Gastroesophageal sphincter (tissue), 4 donors: Measurements from ENCODE around the gene POLR2H. TPM values are rescaled to one million over a fixed set of nuclear protein-coding genes. Genes with fewer than 3 reads are reported as not detected.
A peak's percentile ranks its signal among the peaks of the same experiment; 100 is the strongest.

ENCODE experiments used
- ATAC-seq: fragments of 150-250 bp; one replicate; pipeline ENCODE4 v1.9.1; 2016; ENCODE audit warnings: mild to moderate bottlenecking, moderate library complexity
- H3K27ac ChIP-seq, 4 donors: fragments of 200-600 bp; sonication (generic) in 3 of 4; 1 replicate in 3 of 4; 2 replicates in 1 of 4; pipeline ENCODE4 v1.5.1; 2016 to 2019
- H3K27me3 ChIP-seq: fragments of 200-600 bp; sonication (generic); one replicate; pipeline ENCODE4 v1.5.1; 2019
- H3K36me3 ChIP-seq, 2 donors: fragments of 200-600 bp; sonication (generic); one replicate each; pipeline ENCODE4 v1.5.1; 2019; ENCODE audit warnings: control low read depth in 1 of 2
- H3K4me1 ChIP-seq, 3 donors: fragments of 200-600 bp; sonication (generic); 1 replicate in 2 of 3; 2 replicates in 1 of 3; pipeline ENCODE4 v1.5.1; 2016 to 2019; ENCODE audit warnings: control low read depth in 2 of 3
- H3K4me3 ChIP-seq, 2 donors: fragments of 200-600 bp; sonication (generic); one replicate each; pipeline ENCODE4 v1.5.1; 2019; ENCODE audit warnings: mild to moderate bottlenecking in 1 of 2, moderate library complexity in 1 of 2
- H3K9me3 ChIP-seq, 3 donors: fragments of 200-600 bp; sonication (generic); one replicate each; pipeline ENCODE4 v1.5.1; 2017 to 2019; ENCODE audit warnings: control low read depth in 2 of 3
- EP300 ChIP-seq: sonication (generic); formaldehyde crosslinking; IDR thresholded peaks from one replicate; pipeline ENCODE4 v1.6.1; 2017; ENCODE audit warnings: antibody characterized with exemption, mild to moderate bottlenecking
- POLR2A ChIP-seq, 2 donors: fragments of 450-650 bp; IDR thresholded peaks; one replicate each; pipeline ENCODE4 v1.6.1; 2017; ENCODE audit warnings: antibody characterized with exemption in 2 of 2, mild to moderate bottlenecking in 2 of 2, moderate library complexity in 1 of 2
- POLR2AphosphoS5 ChIP-seq: sonication (generic); formaldehyde crosslinking; IDR thresholded peaks from one replicate; pipeline ENCODE4 v1.6.1; 2017; ENCODE audit warnings: antibody characterized with exemption
- WGBS, 2 donors: methylation state at CpG; one replicate each; pipeline ENCODE4 v1.1.5; 2018; ENCODE audit warnings: low coverage in 1 of 2; 5-methylcytosine and 5-hydroxymethylcytosine counted together
- total RNA-seq, 4 donors: library from RNA; depleted of rRNA; stranded (reverse); fragments of >200 nt; gene quantifications; one replicate each; pipeline ENCODE4 v1.1.0, GENCODE V29; 2016
- TF ChIP-seq, protein P1 (sequence below), 4 experiments: fragments of 200-600 bp in 2 of 4; fragments of 450-650 bp in 2 of 4; sonication (generic) in 1 of 4; IDR thresholded peaks; one replicate each; pipeline ENCODE4 v1.5.1; 2017 to 2019; ENCODE audit warnings: antibody characterized with exemption in 4 of 4, mild to moderate bottlenecking in 2 of 4, moderate library complexity in 2 of 4

POLR2H gene
- total RNA-seq, 4 donors from 2014 or later, result 32.8 to 54.1 (median 40.9) TPM

DNA sequence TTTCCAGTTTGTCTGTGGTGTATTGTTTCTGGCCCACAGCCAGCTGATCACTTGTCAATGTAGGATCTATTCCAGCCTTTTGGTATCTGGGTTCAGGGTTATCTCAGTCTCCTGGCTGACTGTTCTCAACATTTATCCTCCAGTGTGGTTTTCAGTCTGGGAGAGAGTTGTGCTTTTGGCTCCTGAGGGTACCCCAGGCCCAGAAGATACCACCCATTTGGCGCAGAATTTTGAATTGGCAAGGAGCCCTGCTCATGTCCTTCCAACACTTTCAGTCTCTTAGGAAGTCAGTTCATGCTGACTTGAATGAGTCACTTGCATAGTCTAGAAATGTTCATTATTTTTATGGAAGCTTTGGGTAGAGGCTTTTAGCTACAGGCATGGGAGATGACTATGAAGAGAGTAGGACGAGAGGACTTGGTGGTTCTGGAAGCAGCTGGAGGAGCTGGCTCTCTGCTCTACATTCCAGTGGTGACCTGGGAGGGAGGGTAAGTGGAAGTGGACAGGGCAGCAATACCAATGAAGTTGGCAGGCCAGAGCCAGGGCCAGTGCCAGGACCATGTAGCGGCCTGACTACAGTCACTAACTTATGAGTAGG is 7.2 kb downstream of the POLR2H start:
- ATAC-seq, result no peak
- peak overlapping the region in 3 of 4 donors; percentile 9 to 41 (median 20) for H3K27ac ChIP-seq
- WGBS, 2 donors, result 38 to 48% methylated on average over 2 of the region's 3 CpGs
- TF ChIP-seq, protein P1, sequence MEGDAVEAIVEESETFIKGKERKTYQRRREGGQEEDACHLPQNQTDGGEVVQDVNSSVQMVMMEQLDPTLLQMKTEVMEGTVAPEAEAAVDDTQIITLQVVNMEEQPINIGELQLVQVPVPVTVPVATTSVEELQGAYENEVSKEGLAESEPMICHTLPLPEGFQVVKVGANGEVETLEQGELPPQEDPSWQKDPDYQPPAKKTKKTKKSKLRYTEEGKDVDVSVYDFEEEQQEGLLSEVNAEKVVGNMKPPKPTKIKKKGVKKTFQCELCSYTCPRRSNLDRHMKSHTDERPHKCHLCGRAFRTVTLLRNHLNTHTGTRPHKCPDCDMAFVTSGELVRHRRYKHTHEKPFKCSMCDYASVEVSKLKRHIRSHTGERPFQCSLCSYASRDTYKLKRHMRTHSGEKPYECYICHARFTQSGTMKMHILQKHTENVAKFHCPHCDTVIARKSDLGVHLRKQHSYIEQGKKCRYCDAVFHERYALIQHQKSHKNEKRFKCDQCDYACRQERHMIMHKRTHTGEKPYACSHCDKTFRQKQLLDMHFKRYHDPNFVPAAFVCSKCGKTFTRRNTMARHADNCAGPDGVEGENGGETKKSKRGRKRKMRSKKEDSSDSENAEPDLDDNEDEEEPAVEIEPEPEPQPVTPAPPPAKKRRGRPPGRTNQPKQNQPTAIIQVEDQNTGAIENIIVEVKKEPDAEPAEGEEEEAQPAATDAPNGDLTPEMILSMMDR (IDR thresholded peaks at IDR 0.05), result no peak
- no peak for TF ChIP-seq POLR2AphosphoS5
- no peak for TF ChIP-seq POLR2A (IDR thresholded peaks at IDR 0.05)
- no peak for TF ChIP-seq EP300
- H3K27me3 ChIP-seq, result no peaks in the 10 kb centered on the region
- no peak overlapping the region for H3K4me3 ChIP-seq
- H3K9me3 ChIP-seq, result no peaks in the 10 kb centered on the region
- peaks cover 0 to 46% of the 10 kb centered on the region in 2 donors for H3K36me3 ChIP-seq
- H3K4me1 ChIP-seq, result peaks cover 0 to 47% (median 12%) of the 10 kb centered on the region in 3 donors

DNA sequence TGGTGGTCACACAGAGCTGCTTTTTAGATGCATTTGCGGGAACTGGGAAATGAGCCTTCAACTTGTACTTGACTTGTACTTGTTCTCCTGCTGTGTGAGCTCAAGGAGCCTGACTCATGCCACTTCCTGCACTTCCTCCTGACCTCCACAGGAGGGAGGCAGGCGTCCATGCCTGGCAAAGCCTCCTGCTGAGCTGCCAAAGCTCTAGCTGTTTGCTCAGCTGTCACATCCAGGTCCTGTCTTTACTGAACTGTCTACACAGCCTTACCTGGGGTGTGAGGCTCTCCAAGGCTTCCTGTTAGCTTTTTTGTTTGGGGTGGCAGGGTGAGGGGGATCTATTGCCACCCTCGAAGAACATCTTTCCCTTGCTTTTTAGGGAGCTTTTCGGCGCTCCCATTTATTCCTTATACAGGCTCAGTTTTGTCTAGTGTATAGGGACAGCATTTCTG is 10.1 kb downstream of the POLR2H start:
- Histone ChIP-seq H3K27ac (no peak overlapping the region), H3K36me3 (peaks cover 0 to 31% of the 10 kb centered on the region in 2 donors), H3K4me1 (peaks cover 0 to 30% (median 8%) of the 10 kb centered on the region in 3 donors), H3K4me3 (no peak overlapping the region), H3K9me3 (no peaks in the 10 kb centered on the region), H3K27me3 (peaks cover 7% of the 10 kb centered on the region)
- TF ChIP-seq POLR2AphosphoS5 (peak; percentile 74), EP300 (no peak), POLR2A (IDR thresholded peaks at IDR 0.05) (no peak)
- TF ChIP-seq, protein P1 (IDR thresholded peaks at IDR 0.05), result peak in 3 of 4 experiments; percentile 91 to 94 (median 91)
- peak; percentile 84 for ATAC-seq
- 0 to 41% methylated on average over 1 to 5 of the region's 5 CpGs for WGBS, 2 donors

DNA sequence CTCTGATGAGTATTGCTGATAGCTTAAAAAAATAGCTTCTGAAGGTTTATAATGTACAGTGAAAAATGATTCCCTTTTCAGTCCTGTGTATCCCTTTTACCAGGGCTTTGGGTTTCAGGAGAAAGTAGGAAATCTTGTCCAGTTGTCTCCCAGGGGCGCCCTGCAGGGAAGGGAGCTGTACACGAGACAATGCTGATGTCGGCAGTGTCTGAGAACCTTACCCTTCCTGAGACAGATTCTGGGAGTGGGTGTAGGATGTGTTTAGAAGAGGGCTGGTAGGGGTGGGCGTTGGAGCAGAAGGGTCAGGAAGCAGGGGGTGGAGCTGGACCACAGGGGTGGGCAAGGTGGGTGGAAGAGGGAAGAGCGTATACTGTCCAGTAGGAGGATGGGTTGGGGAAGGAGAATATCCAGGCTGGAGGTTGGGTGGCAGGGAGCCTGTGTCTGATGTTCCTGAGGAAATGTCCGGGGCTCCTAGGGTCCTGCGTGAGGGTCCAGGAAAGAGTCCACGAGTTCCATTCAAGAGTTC is 10.8 kb downstream of the POLR2H start:
- H3K36me3 ChIP-seq, result peaks cover 0 to 24% of the 10 kb centered on the region in 2 donors
- H3K27ac ChIP-seq, result no peak overlapping the region
- H3K27me3 ChIP-seq, result peaks cover 14% of the 10 kb centered on the region
- H3K9me3 ChIP-seq, result no peaks in the 10 kb centered on the region
- no peak for ATAC-seq
- WGBS, 2 donors, result 67% methylated on average over 7 of the region's 8 CpGs; no CpG with 5 or more reads in 1 of the 2 donors
- H3K4me3 ChIP-seq, result no peak overlapping the region
- H3K4me1 ChIP-seq, result peaks cover 0 to 33% (median 8%) of the 10 kb centered on the region in 3 donors
- no peak for TF ChIP-seq EP300
- TF ChIP-seq POLR2A (IDR thresholded peaks at IDR 0.05), result no peak
- no peak for TF ChIP-seq POLR2AphosphoS5
- TF ChIP-seq, protein P1 (IDR thresholded peaks at IDR 0.05), result no peak

DNA sequence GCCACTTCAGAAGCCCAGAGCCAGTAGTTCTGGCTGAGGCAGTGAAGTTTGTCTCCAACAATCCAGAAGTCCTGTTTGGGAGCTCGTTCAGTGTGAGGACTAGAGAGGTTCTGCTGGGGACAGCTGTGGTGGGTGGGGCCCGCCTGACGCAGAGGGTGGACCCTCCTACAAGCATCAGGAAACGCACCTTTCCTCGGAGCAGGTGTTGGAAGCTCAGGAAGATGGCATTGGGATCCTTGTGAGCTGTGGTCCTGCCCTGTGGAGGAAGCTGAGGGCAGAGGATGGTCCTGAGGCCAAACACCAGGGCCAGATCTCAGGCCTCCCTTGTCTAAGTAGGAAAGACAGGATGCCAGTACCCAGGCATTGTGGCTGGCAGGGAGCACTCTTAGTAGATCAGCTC is 11.4 kb downstream of the POLR2H start:
- Histone ChIP-seq H3K27me3 (peaks cover 19% of the 10 kb centered on the region), H3K4me1 (peaks cover 0 to 38% (median 8%) of the 10 kb centered on the region in 3 donors), H3K27ac (no peak overlapping the region), H3K36me3 (peaks cover 0 to 18% of the 10 kb centered on the region in 2 donors), H3K4me3 (no peak overlapping the region), H3K9me3 (no peaks in the 10 kb centered on the region)
- TF ChIP-seq POLR2AphosphoS5 (no peak), POLR2A (IDR thresholded peaks at IDR 0.05) (no peak), EP300 (no peak)
- TF ChIP-seq, protein P1 (IDR thresholded peaks at IDR 0.05), result no peak
- WGBS, 2 donors, result no CpG with 5 or more reads among the region's 5 CpGs
- no peak for ATAC-seq

DNA sequence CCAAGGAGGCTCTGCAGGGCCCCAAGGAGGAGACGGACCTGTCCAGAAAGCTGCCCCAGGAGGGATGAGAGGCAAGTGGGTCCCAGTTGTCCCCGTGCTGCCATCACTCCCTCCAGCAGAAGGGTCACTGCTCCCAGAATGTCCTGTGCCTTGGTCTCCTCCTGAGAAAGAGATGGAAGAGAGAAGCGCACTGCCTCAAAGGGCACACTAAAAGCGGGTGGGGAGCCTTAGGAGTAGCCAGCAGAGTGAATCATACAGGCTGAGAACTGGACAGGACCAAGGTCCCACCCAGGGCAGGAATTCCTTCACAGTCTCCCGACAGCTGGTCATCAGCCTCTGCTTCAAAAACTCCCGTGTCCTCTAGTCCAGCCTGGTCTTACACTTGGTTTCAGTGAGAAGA is 11.9 kb downstream of the POLR2H start:
- H3K27ac ChIP-seq, result no peak overlapping the region
- TF ChIP-seq POLR2A (IDR thresholded peaks at IDR 0.05) (no peak), EP300 (no peak), POLR2AphosphoS5 (no peak)
- TF ChIP-seq, protein P1 (IDR thresholded peaks at IDR 0.05), result no peak
- no peak overlapping the region for H3K4me3 ChIP-seq
- H3K27me3 ChIP-seq, result peaks cover 24% of the 10 kb centered on the region
- peak; percentile 82 for ATAC-seq
- H3K36me3 ChIP-seq, result peaks cover 0 to 13% of the 10 kb centered on the region in 2 donors
- no peaks in the 10 kb centered on the region for H3K9me3 ChIP-seq
- H3K4me1 ChIP-seq, result peaks cover 0 to 42% (median 11%) of the 10 kb centered on the region in 3 donors
- 60% methylated on average over 4 of the region's 6 CpGs; no CpG with 5 or more reads in 1 of the 2 donors for WGBS, 2 donors
